HepG2 (cell line): Measurements from ENCODE around the gene MS4A2. TPM values are rescaled to one million over a fixed set of nuclear protein-coding genes. Genes with fewer than 3 reads are reported as not detected.
A peak's percentile ranks its signal among the peaks of the same experiment; 100 is the strongest.

ENCODE experiments used
- ATAC-seq: fragments of 200-7000 bp; cut with Tn5 transposase; 3 replicates; pipeline ENCODE4 v1.9.1; 2020; ENCODE audit warnings: mild to moderate bottlenecking, moderate library complexity
- BruUV-seq: library from RNA; stranded (reverse); fragments of 400-500 nt; replicated peaks from 2 replicates; lab custom pipeline; 2021; lab: Mats Ljungman, UMichigan
- CTCF ChIA-PET: fragments of 300-600 bp; formaldehyde crosslinking; extraction: SDS; loops from one replicate; lab custom pipeline; 2021; ENCODE audit warnings: low total read pairs, inconsistent platforms, low intra/inter-chr PET ratio; lab: Yijun Ruan, JAX
- POLR2A ChIA-PET: fragments of 350-600 bp; sonication (Branson Sonifier 250); formaldehyde crosslinking; loops from one replicate; lab custom pipeline; 2020; ENCODE audit warnings: antibody characterized with exemption, inconsistent platforms; lab: Yijun Ruan, JAX
- DNase-seq: peaks from one replicate; pipeline ENCODE4 v3.0.0-alpha.2; 2015; ENCODE audit warnings: low spot score
- FAIRE-seq: peaks from 3 replicates; lab custom pipeline; 2011; peaks lifted over from hg19 to GRCh38; lab: Jason Lieb, UNC
- H2AFZ ChIP-seq: one replicate; pipeline ENCODE4 v1.6.1; 2011; ENCODE audit warnings: low read length, inconsistent platforms
- H3K27ac ChIP-seq: fragments of 300-600 bp; 3 replicates; pipeline ENCODE4 v1.8.0; 2011; ENCODE audit warnings: mixed run types, mild to moderate bottlenecking, mixed read lengths, low read length, inconsistent platforms; ENCODE audit not compliant: insufficient read depth; ENCODE audit errors: extremely low read length
- H3K27me3 ChIP-seq, 2 experiments: fragments of 200-600 bp in 1 of 2; 2 replicates in 1 of 2; 3 replicates in 1 of 2; pipeline versions ENCODE4 v1.6.0 to v1.8.0; 2011; ENCODE audit warnings: low read length in 2 of 2, mild to moderate bottlenecking in 2 of 2, moderate library complexity in 2 of 2, inconsistent platforms in 1 of 2; ENCODE audit not compliant: insufficient read depth in 2 of 2, control insufficient read depth in 1 of 2
- H3K36me3 ChIP-seq, 2 experiments: fragments of 200-600 bp in 1 of 2; replicated peaks in 1 of 2; 2 replicates in 1 of 2; 3 replicates in 1 of 2; pipeline versions ENCODE4 v1.5.1 to v1.8.0; 2011; ENCODE audit warnings: low read length in 2 of 2, inconsistent platforms in 1 of 2; ENCODE audit not compliant: insufficient read depth in 2 of 2, control insufficient read depth in 1 of 2
- H3K4me1 ChIP-seq: 2 replicates; pipeline ENCODE4 v1.5.1; 2012; ENCODE audit warnings: low read length, inconsistent platforms; ENCODE audit not compliant: insufficient read depth
- H3K4me2 ChIP-seq: 2 replicates; pipeline ENCODE4 v1.6.0; 2011; ENCODE audit warnings: low read depth, low read length, inconsistent platforms
- H3K4me3 ChIP-seq, 3 experiments: fragments of 200-600 bp in 1 of 3; sonication (generic), shearing (Covaris generic) in 1 of 3; replicated peaks in 1 of 3; 2 replicates each; pipeline ENCODE4 v1.5.1; 2011 to 2016; ENCODE audit warnings: low read length in 3 of 3, inconsistent platforms in 2 of 3, low read depth in 2 of 3, mild to moderate bottlenecking in 2 of 3, control low read depth in 1 of 3, mixed read lengths in 1 of 3; ENCODE audit not compliant: insufficient read depth in 1 of 3
- H3K79me2 ChIP-seq: one replicate; pipeline ENCODE4 v1.6.1; 2011; ENCODE audit warnings: low read length, inconsistent platforms; ENCODE audit not compliant: insufficient read depth
- H3K9ac ChIP-seq: 2 replicates; pipeline ENCODE4 v1.6.0; 2011; ENCODE audit warnings: mild to moderate bottlenecking, low read depth, low read length, inconsistent platforms; ENCODE audit not compliant: insufficient read depth
- H3K9me3 ChIP-seq: 2 replicates; pipeline ENCODE4 v1.5.1; 2012; ENCODE audit warnings: mild to moderate bottlenecking, low read length
- H4K20me1 ChIP-seq: 2 replicates; pipeline ENCODE4 v1.6.0; 2011; ENCODE audit warnings: inconsistent platforms, mild to moderate bottlenecking, low read length, moderate library complexity; ENCODE audit not compliant: insufficient read depth
- FOSL1 ChIP-seq: sonication (generic); formaldehyde crosslinking; IDR thresholded peaks from 2 replicates; pipeline ENCODE4 v1.9.0; 2021; ENCODE audit warnings: missing genetic modification reagents, borderline replicate concordance
- FOXK2 ChIP-seq: fragments of 450-650 bp; IDR thresholded peaks from 2 replicates; pipeline ENCODE4 v1.6.1; 2016
- FOXP1 ChIP-seq, 2 experiments: fragments of 450-650 bp in 1 of 2; IDR thresholded peaks; 2 replicates each; pipeline ENCODE4 v1.6.1; 2017 to 2018; ENCODE audit warnings: antibody characterized with exemption in 1 of 2
- GATAD2A ChIP-seq: IDR thresholded peaks from 2 replicates; pipeline ENCODE4 v1.6.1; 2016
- JUND ChIP-seq: sonication (generic); formaldehyde crosslinking; IDR thresholded peaks from 2 replicates; pipeline ENCODE4 v1.8.0; 2022; ENCODE audit warnings: mild to moderate bottlenecking, missing genetic modification reagents
- MIER3 ChIP-seq: IDR thresholded peaks from 2 replicates; pipeline ENCODE4 v1.6.1; 2016; ENCODE audit warnings: missing compliant biosample characterization, borderline replicate concordance
- PAXIP1 ChIP-seq: sonication (generic); formaldehyde crosslinking; conservative IDR thresholded peaks from 2 replicates; pipeline ENCODE4 v1.4.0; 2020; ENCODE audit warnings: mild to moderate bottlenecking, missing genetic modification reagents, moderate library complexity
- PPARG ChIP-seq: conservative IDR thresholded peaks from 2 replicates; pipeline ENCODE4 v1.6.1; 2016; ENCODE audit warnings: missing biosample characterization, missing genetic modification reagents
- RARA ChIP-seq: IDR thresholded peaks from 2 replicates; pipeline ENCODE4 v1.6.1; 2016; ENCODE audit warnings: missing genetic modification reagents, missing compliant biosample characterization
- RXRB ChIP-seq: IDR thresholded peaks from 2 replicates; pipeline ENCODE4 v1.6.1; 2016; ENCODE audit warnings: borderline replicate concordance, missing genetic modification reagents, missing compliant biosample characterization
- SAP130 ChIP-seq: IDR thresholded peaks from 2 replicates; pipeline ENCODE4 v1.6.1; 2016; ENCODE audit warnings: low read depth
- in situ Hi-C: cut with HindIII; loops from 2 replicates; pipeline ENCODE4 v1.10.0; 2017; ENCODE audit warnings: low pct_unique_long_range_greater_than_20kb; ENCODE audit not compliant: extremely low pct_ligation_motif_present
- intact Hi-C: fragments of 100-400 bp; cut with micrococcal nuclease; formaldehyde crosslinking; loops from one replicate; pipeline ENCODE4 v1.10.0; 2022; ENCODE audit not compliant: unreplicated experiment
- polyA plus RNA-seq, 8 experiments: library from polyadenylated mRNA; depleted of rRNA in 3 of 8; stranded (reverse) in 7 of 8; unstranded in 1 of 8; fragments of >200 nt; fragmentation: Illumina TruSeq in 4 of 8; extraction: Trizol in 4 of 8; gene quantifications; 2 replicates each; pipeline versions ENCODE4 v1.2.1 to v1.2.3, GENCODE V29; 2011 to 2016; ENCODE audit warnings: low read depth in 4 of 8, missing spikeins in 1 of 8, mixed read lengths in 1 of 8; ENCODE audit not compliant: insufficient read depth in 1 of 8
- total RNA-seq, 5 experiments: library from RNA; depleted of rRNA; stranded (reverse); fragments of >200 nt; fragmentation: Illumina TruSeq; extraction: Trizol; gene quantifications; 2 replicates each; pipeline ENCODE4 v1.2.3, GENCODE V29; 2016; ENCODE audit warnings: low read depth in 1 of 5
- TF ChIP-seq, protein P1 (sequence below), 2 experiments: fragments of 450-650 bp in 1 of 2; sonication (generic) in 1 of 2; formaldehyde crosslinking in 1 of 2; IDR thresholded peaks; 2 replicates each; pipeline versions ENCODE4 v1.6.1 to v1.8.0; 2016 to 2022; ENCODE audit warnings: antibody characterized with exemption in 1 of 2, mild to moderate bottlenecking in 1 of 2, missing genetic modification reagents in 1 of 2

The MS4A2 gene
- total and polyA plus RNA-seq, 2 of the 13 experiments (the other 11 are each of a cell fraction or from before 2014, with no cell fraction given) = not detected

- Histone ChIP-seq H3K4me3 (no peak overlapping the region), H3K79me2 (no peaks in the 10 kb centered on the region), H3K9me3 (no peaks in the 10 kb centered on the region), H2AFZ (no peak overlapping the region), H4K20me1 (no peaks in the 10 kb centered on the region), H3K27ac (no peak overlapping the region), H3K9ac (no peak overlapping the region), H3K4me1 (peaks cover 31% of the 10 kb centered on the region), H3K4me2 (no peak overlapping the region), H3K36me3 (no peaks in the 10 kb centered on the region), H3K27me3 (no peaks in the 10 kb centered on the region; a peak in 1 of 5 replicates)
- ChIA-PET POLR2A (no interaction called here), CTCF (no interaction called here)
- BruUV-seq = no TSS peak
- FAIRE-seq (no peak), ATAC-seq (peak; percentile 88), DNase-seq (peak; percentile 67)
- intact Hi-C loops = loop anchor here (5.0 kb wide), 1 partner anchor 476 kb away; no protein-coding TSS in a partner anchor
- in situ Hi-C loops = no loop called here
- TF ChIP-seq SAP130 (CRISPR knock-in tag) (0 out of 2 replicates have a peak, but pooled peaks have one; percentile 25), FOXK2 (0 out of 2 replicates have a peak, but pooled peaks have one; percentile 13), RXRB (CRISPR knock-in tag) (peak; percentile 73; the same call in 1 of the 2 replicates), FOSL1 (peak; percentile 70; the same call in 1 of the 2 replicates), PAXIP1 (CRISPR knock-in tag) (peak; percentile 77), RARA (peak; percentile 64; the same call in 1 of the 2 replicates), GATAD2A (CRISPR knock-in tag) (peak; percentile 49), FOXP1 (IDR thresholded peaks at IDR 0.05) (peak; percentile 75; the same call in 1 of the 2 replicates), FOXP1 (CRISPR knock-in tag; IDR thresholded peaks at IDR 0.05) (peak; percentile 95), JUND (CRISPR knock-in tag) (0 out of 2 replicates have a peak, but pooled peaks have one; percentile 50), MIER3 (CRISPR knock-in tag) (0 out of 2 replicates have a peak, but pooled peaks have one; percentile 21), PPARG (peak; percentile 76)
- TF ChIP-seq, protein P1, sequence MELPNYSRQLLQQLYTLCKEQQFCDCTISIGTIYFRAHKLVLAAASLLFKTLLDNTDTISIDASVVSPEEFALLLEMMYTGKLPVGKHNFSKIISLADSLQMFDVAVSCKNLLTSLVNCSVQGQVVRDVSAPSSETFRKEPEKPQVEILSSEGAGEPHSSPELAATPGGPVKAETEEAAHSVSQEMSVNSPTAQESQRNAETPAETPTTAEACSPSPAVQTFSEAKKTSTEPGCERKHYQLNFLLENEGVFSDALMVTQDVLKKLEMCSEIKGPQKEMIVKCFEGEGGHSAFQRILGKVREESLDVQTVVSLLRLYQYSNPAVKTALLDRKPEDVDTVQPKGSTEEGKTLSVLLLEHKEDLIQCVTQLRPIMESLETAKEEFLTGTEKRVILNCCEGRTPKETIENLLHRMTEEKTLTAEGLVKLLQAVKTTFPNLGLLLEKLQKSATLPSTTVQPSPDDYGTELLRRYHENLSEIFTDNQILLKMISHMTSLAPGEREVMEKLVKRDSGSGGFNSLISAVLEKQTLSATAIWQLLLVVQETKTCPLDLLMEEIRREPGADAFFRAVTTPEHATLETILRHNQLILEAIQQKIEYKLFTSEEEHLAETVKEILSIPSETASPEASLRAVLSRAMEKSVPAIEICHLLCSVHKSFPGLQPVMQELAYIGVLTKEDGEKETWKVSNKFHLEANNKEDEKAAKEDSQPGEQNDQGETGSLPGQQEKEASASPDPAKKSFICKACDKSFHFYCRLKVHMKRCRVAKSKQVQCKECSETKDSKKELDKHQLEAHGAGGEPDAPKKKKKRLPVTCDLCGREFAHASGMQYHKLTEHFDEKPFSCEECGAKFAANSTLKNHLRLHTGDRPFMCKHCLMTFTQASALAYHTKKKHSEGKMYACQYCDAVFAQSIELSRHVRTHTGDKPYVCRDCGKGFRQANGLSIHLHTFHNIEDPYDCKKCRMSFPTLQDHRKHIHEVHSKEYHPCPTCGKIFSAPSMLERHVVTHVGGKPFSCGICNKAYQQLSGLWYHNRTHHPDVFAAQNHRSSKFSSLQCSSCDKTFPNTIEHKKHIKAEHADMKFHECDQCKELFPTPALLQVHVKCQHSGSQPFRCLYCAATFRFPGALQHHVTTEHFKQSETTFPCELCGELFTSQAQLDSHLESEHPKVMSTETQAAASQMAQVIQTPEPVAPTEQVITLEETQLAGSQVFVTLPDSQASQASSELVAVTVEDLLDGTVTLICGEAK (IDR thresholded peaks at IDR 0.05) = no peak
- TF ChIP-seq, protein P1 (CRISPR knock-in tag; IDR thresholded peaks at IDR 0.05) = no peak
These were observed 10.0 kb downstream of the MS4A2 start for GRCh38 chr11:60098508-60098907.
